WTC11 (cell line): ENCODE results near the gene G2E3. TPM values are rescaled to one million over a fixed set of nuclear protein-coding genes. Genes with fewer than 3 reads are reported as not detected.
"Not testable (repeated sequence)": the region's sequence is repeated elsewhere in the genome, so short reads cannot be mapped to it uniquely, and the experiment has no call there.

Experiments
- ATAC-seq: fragments of 200-7000 bp; cut with Tn5 transposase; 2 replicates; pipeline ENCODE4 v1.10.0; 2021; ENCODE audit warnings: mild to moderate bottlenecking, moderate library complexity
- CTCF ChIA-PET: fragments of 300-600 bp; sonication (Branson Sonifier 250); formaldehyde crosslinking; loops from one replicate; lab custom pipeline; 2021; ENCODE audit warnings: antibody characterized with exemption; lab: Charles Lee
- POLR2A ChIA-PET: fragments of 350-600 bp; sonication (Branson Sonifier 250); formaldehyde crosslinking; loops from one replicate; lab custom pipeline; 2021; ENCODE audit warnings: antibody characterized with exemption; lab: Charles Lee
- DNase-seq: peaks from one replicate; pipeline ENCODE4 v3.0.0; 2021; ENCODE audit warnings: low spot score
- H3K27ac Mint-ChIP-seq: 2 replicates; pipeline ENCODE4 v1.8.0; 2021; ENCODE audit warnings: mixed read lengths
- H3K27me3 Mint-ChIP-seq: 2 replicates; pipeline ENCODE4 v1.8.0; 2021; ENCODE audit warnings: low read depth, mild to moderate bottlenecking, moderate library complexity, mixed read lengths
- H3K36me3 Mint-ChIP-seq: 2 replicates; pipeline ENCODE4 v1.8.0; 2021; ENCODE audit warnings: mixed read lengths
- H3K4me1 Mint-ChIP-seq: 2 replicates; pipeline ENCODE4 v1.8.0; 2022; ENCODE audit warnings: mixed read lengths
- H3K4me3 Mint-ChIP-seq: 2 replicates; pipeline ENCODE4 v1.8.0; 2021; ENCODE audit warnings: mild to moderate bottlenecking, moderate library complexity, mixed read lengths
- H3K9me3 Mint-ChIP-seq: 2 replicates; pipeline ENCODE4 v1.8.0; 2021; ENCODE audit warnings: mixed read lengths
- ATF1 ChIP-seq: sonication (generic); formaldehyde crosslinking; IDR thresholded peaks from 2 replicates; pipeline ENCODE4 v1.8.1; 2023; ENCODE audit warnings: mild to moderate bottlenecking, moderate library complexity, missing genetic modification reagents
- FOXJ3 ChIP-seq: sonication (generic); formaldehyde crosslinking; IDR thresholded peaks from 2 replicates; pipeline ENCODE4 v1.9.0; 2021; ENCODE audit warnings: missing genetic modification reagents, mild to moderate bottlenecking, borderline replicate concordance
- IRF2 ChIP-seq: sonication (generic); formaldehyde crosslinking; IDR thresholded peaks from 2 replicates; pipeline ENCODE4 v1.8.0; 2022; ENCODE audit warnings: low read depth, missing genetic modification reagents, borderline replicate concordance
- JAZF1 ChIP-seq: fragments of 250-450 bp; sonication (Bioruptor Pico); IDR thresholded peaks from 2 replicates; pipeline ENCODE4 v1.9.0; 2021; ENCODE audit warnings: moderate library complexity, mild to moderate bottlenecking, inconsistent platforms
- MXD4 ChIP-seq: fragments of 250-450 bp; sonication (Bioruptor Pico); IDR thresholded peaks from 2 replicates; pipeline ENCODE4 v1.8.0; 2021; ENCODE audit warnings: mild to moderate bottlenecking, moderate library complexity, borderline replicate concordance
- MYBL2 ChIP-seq: sonication (generic); formaldehyde crosslinking; IDR thresholded peaks from 2 replicates; pipeline ENCODE4 v1.8.1; 2023; ENCODE audit warnings: mild to moderate bottlenecking, moderate library complexity, missing genetic modification reagents
- NR1H2 ChIP-seq: sonication (generic); formaldehyde crosslinking; IDR thresholded peaks from 2 replicates; pipeline ENCODE4 v1.9.0; 2021; ENCODE audit warnings: mild to moderate bottlenecking, moderate library complexity, missing genetic modification reagents
- PRRX2 ChIP-seq: fragments of 250-450 bp; sonication (Bioruptor Pico); IDR thresholded peaks from 2 replicates; pipeline ENCODE4 v1.8.0; 2021; ENCODE audit warnings: mild to moderate bottlenecking
- RELA ChIP-seq: sonication (generic); formaldehyde crosslinking; IDR thresholded peaks from 2 replicates; pipeline ENCODE4 v1.8.1; 2022; ENCODE audit warnings: missing genetic modification reagents, mild to moderate bottlenecking, borderline replicate concordance
- SP1 ChIP-seq: sonication (generic); formaldehyde crosslinking; conservative IDR thresholded peaks from 2 replicates; pipeline ENCODE4 v1.8.1; 2022; ENCODE audit warnings: missing genetic modification reagents
- TP53 ChIP-seq: sonication (generic); formaldehyde crosslinking; IDR thresholded peaks from 2 replicates; pipeline ENCODE4 v1.8.1; 2023; ENCODE audit warnings: mild to moderate bottlenecking, missing genetic modification reagents
- ZBTB21 ChIP-seq: sonication (generic); formaldehyde crosslinking; IDR thresholded peaks from 2 replicates; pipeline ENCODE4 v1.8.1; 2023; ENCODE audit warnings: mild to moderate bottlenecking, missing genetic modification reagents, borderline replicate concordance
- ZNF121 ChIP-seq: sonication (generic); formaldehyde crosslinking; IDR thresholded peaks from 2 replicates; pipeline ENCODE4 v1.8.0; 2023; ENCODE audit warnings: missing genetic modification reagents
- ZNF232 ChIP-seq: sonication (generic); formaldehyde crosslinking; IDR thresholded peaks from 2 replicates; pipeline ENCODE4 v1.8.0; 2022; ENCODE audit warnings: mild to moderate bottlenecking, missing genetic modification reagents
- ZNF416 ChIP-seq: fragments of 250-450 bp; sonication (Bioruptor Pico); IDR thresholded peaks from 2 replicates; pipeline ENCODE4 v1.9.0; 2021; ENCODE audit warnings: mild to moderate bottlenecking, inconsistent platforms
- total RNA-seq: library from RNA; stranded (reverse); gene quantifications from 3 replicates; pipeline ENCODE4 v1.2.3, GENCODE V29; 2021
- TF ChIP-seq, protein P1 (sequence below): sonication (generic); formaldehyde crosslinking; IDR thresholded peaks from 2 replicates; pipeline ENCODE4 v1.8.1; 2022; ENCODE audit warnings: mild to moderate bottlenecking, moderate library complexity, missing genetic modification reagents
- TF ChIP-seq, protein P2 (sequence below): sonication (generic); formaldehyde crosslinking; IDR thresholded peaks from 2 replicates; pipeline ENCODE4 v1.8.1; 2022; ENCODE audit warnings: low read depth, mild to moderate bottlenecking, moderate library complexity, missing genetic modification reagents, borderline replicate concordance
- TF ChIP-seq, protein P3 (sequence below): sonication (generic); formaldehyde crosslinking; IDR thresholded peaks from 2 replicates; pipeline ENCODE4 v1.8.1; 2022; ENCODE audit warnings: missing genetic modification reagents, borderline replicate concordance
- TF ChIP-seq, protein P4 (sequence below): sonication (generic); formaldehyde crosslinking; conservative IDR thresholded peaks from 2 replicates; pipeline ENCODE4 v1.8.1; 2022; ENCODE audit warnings: mild to moderate bottlenecking, missing genetic modification reagents
- TF ChIP-seq, protein P5 (sequence below): sonication (generic); formaldehyde crosslinking; IDR thresholded peaks from 2 replicates; pipeline ENCODE4 v1.8.1; 2023; ENCODE audit warnings: mild to moderate bottlenecking, missing genetic modification reagents

Gene G2E3
- total RNA-seq, 1 experiment from 2014 or later = 66.2 TPM

DNA sequence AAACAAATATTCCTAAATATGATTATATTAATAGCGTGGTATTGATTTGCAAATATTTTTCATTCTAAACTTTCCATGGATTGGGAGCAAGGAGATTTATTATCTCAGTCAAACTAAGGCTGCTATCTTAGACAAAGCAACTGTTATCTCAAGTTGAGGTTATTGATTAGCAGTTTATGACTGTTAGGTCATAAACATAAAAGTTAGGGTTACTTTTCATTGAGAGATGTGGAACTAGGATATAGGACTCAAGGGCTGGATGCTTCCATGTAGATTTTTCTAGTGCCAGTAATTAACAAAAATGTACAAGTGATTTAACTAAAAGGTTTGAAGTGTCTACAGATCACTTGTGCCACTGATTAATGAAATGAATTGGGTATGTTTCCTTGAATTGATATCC, 82.2 kb downstream of the G2E3 start:
- Mint-ChIP-seq H3K9me3 (peaks cover 22% of the 10 kb centered on the region), H3K4me1 (no peaks in the 10 kb centered on the region), H3K27me3 (no peaks in the 10 kb centered on the region), H3K4me3 (no peak overlapping the region), H3K36me3 (peaks cover 56% of the 10 kb centered on the region), H3K27ac (no peak overlapping the region)
- POLR2A ChIA-PET = no interaction called here
- CTCF ChIA-PET = no interaction called here
- ATAC-seq (no peak), DNase-seq (no peak)
- no peak for TF ChIP-seq MXD4 (CRISPR knock-in tag)
- TF ChIP-seq RELA = no peak
- no peak for TF ChIP-seq ATF1
- no peak for TF ChIP-seq NR1H2 (CRISPR knock-in tag)
- TF ChIP-seq, protein P1, sequence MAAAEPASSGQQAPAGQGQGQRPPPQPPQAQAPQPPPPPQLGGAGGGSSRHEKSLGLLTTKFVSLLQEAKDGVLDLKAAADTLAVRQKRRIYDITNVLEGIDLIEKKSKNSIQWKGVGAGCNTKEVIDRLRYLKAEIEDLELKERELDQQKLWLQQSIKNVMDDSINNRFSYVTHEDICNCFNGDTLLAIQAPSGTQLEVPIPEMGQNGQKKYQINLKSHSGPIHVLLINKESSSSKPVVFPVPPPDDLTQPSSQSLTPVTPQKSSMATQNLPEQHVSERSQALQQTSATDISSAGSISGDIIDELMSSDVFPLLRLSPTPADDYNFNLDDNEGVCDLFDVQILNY (CRISPR knock-in tag) = no peak
- no peak for TF ChIP-seq FOXJ3
- TF ChIP-seq ZNF232 = no peak
- no peak for TF ChIP-seq ZBTB21 (CRISPR knock-in tag)
- TF ChIP-seq IRF2 (CRISPR knock-in tag) = no peak
- no peak for TF ChIP-seq JAZF1 (CRISPR knock-in tag)
- TF ChIP-seq, protein P2, sequence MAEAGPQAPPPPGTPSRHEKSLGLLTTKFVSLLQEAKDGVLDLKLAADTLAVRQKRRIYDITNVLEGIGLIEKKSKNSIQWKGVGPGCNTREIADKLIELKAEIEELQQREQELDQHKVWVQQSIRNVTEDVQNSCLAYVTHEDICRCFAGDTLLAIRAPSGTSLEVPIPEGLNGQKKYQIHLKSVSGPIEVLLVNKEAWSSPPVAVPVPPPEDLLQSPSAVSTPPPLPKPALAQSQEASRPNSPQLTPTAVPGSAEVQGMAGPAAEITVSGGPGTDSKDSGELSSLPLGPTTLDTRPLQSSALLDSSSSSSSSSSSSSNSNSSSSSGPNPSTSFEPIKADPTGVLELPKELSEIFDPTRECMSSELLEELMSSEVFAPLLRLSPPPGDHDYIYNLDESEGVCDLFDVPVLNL (CRISPR knock-in tag) = no peak
- TF ChIP-seq ZNF416 (CRISPR knock-in tag) = no peak
- TF ChIP-seq TP53 (CRISPR knock-in tag) = no peak
- TF ChIP-seq, protein P3, sequence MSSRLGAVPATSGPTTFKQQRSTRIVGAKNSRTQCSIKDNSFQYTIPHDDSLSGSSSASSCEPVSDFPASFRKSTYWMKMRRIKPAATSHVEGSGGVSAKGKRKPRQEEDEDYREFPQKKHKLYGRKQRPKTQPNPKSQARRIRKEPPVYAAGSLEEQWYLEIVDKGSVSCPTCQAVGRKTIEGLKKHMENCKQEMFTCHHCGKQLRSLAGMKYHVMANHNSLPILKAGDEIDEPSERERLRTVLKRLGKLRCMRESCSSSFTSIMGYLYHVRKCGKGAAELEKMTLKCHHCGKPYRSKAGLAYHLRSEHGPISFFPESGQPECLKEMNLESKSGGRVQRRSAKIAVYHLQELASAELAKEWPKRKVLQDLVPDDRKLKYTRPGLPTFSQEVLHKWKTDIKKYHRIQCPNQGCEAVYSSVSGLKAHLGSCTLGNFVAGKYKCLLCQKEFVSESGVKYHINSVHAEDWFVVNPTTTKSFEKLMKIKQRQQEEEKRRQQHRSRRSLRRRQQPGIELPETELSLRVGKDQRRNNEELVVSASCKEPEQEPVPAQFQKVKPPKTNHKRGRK (CRISPR knock-in tag) = no peak
- TF ChIP-seq, protein P4, sequence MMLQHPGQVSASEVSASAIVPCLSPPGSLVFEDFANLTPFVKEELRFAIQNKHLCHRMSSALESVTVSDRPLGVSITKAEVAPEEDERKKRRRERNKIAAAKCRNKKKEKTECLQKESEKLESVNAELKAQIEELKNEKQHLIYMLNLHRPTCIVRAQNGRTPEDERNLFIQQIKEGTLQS (CRISPR knock-in tag) = no peak
- TF ChIP-seq MYBL2 (CRISPR knock-in tag) = no peak
- TF ChIP-seq PRRX2 (CRISPR knock-in tag) = no peak
- no peak for TF ChIP-seq SP1 (CRISPR knock-in tag)
- no peak for TF ChIP-seq ZNF121
- TF ChIP-seq, protein P5, sequence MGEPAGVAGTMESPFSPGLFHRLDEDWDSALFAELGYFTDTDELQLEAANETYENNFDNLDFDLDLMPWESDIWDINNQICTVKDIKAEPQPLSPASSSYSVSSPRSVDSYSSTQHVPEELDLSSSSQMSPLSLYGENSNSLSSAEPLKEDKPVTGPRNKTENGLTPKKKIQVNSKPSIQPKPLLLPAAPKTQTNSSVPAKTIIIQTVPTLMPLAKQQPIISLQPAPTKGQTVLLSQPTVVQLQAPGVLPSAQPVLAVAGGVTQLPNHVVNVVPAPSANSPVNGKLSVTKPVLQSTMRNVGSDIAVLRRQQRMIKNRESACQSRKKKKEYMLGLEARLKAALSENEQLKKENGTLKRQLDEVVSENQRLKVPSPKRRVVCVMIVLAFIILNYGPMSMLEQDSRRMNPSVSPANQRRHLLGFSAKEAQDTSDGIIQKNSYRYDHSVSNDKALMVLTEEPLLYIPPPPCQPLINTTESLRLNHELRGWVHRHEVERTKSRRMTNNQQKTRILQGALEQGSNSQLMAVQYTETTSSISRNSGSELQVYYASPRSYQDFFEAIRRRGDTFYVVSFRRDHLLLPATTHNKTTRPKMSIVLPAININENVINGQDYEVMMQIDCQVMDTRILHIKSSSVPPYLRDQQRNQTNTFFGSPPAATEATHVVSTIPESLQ = no peak

DNA sequence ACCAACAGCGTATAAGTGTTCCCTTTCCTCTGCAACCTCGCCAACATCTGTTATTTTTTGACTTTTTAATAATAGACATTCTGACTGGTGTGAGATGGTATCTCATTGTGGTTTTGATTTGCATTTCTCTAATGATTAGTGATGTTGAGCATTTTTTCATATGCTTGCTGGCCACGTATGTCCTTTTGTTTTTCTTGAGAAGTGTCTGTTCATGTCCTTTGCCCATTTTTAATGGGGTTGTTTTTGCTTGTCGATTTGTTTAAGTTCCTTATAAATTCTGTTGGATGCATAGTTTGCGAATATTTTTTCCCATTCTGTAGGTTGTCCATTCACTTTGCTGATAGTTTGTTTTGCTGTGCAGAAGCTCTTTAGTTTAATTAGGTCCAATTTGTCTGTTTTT, 85.5 kb downstream of the G2E3 start:
- CTCF ChIA-PET, POLR2A ChIA-PET, H3K4me1 Mint-ChIP-seq, H3K4me3 Mint-ChIP-seq, ATAC-seq, DNase-seq, H3K27ac Mint-ChIP-seq, H3K27me3 Mint-ChIP-seq: not testable (repeated sequence)
- peaks cover 55% of the 10 kb centered on the region for H3K36me3 Mint-ChIP-seq
- peaks cover 22% of the 10 kb centered on the region for H3K9me3 Mint-ChIP-seq
